Measurements from ENCODE around the gene CEBPG.

GRCh38 chr19:33324628-33325027 is 48.9 kb upstream of the CEBPG start:
- TF ChIP-seq, protein P1, sequence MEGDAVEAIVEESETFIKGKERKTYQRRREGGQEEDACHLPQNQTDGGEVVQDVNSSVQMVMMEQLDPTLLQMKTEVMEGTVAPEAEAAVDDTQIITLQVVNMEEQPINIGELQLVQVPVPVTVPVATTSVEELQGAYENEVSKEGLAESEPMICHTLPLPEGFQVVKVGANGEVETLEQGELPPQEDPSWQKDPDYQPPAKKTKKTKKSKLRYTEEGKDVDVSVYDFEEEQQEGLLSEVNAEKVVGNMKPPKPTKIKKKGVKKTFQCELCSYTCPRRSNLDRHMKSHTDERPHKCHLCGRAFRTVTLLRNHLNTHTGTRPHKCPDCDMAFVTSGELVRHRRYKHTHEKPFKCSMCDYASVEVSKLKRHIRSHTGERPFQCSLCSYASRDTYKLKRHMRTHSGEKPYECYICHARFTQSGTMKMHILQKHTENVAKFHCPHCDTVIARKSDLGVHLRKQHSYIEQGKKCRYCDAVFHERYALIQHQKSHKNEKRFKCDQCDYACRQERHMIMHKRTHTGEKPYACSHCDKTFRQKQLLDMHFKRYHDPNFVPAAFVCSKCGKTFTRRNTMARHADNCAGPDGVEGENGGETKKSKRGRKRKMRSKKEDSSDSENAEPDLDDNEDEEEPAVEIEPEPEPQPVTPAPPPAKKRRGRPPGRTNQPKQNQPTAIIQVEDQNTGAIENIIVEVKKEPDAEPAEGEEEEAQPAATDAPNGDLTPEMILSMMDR (conservative IDR thresholded peaks at IDR 0.05): no peak
- no peak for TF ChIP-seq ZFX (IDR thresholded peaks at IDR 0.05)
